ENCODE data around the gene PRR18.
A peak's percentile ranks its signal among the peaks of the same experiment; 100 is the strongest.

Gene PRR18

GRCh38 chr6:166318649-166319600, 10.7 kb upstream of the PRR18 start:
- TF ChIP-seq CTCF (IDR thresholded peaks at IDR 0.05; ENCODE audit: low read depth, low read length, missing control alignments): no peak
- no peak overlapping the region for H3K4me3 ChIP-seq (ENCODE audit: low read depth, low read length)
- DNase-seq (ENCODE audit: low read depth): no peak

- H3K4me3 ChIP-seq (ENCODE audit: low read depth, low read length): no peak overlapping the region
- no peak for TF ChIP-seq CTCF (IDR thresholded peaks at IDR 0.05; ENCODE audit: low read depth, low read length, missing control alignments)
- DNase-seq (ENCODE audit: low read depth): no peak
Measured at GRCh38 chr6:166318227-166318626, 10.0 kb upstream of the PRR18 start.

- TF ChIP-seq CTCF (IDR thresholded peaks at IDR 0.05; ENCODE audit: low read depth, low read length, missing control alignments): no peak
- DNase-seq (ENCODE audit: low read depth): no peak
- H3K4me3 ChIP-seq (ENCODE audit: low read depth, low read length): no peak overlapping the region
Measured at GRCh38 chr6:166317261-166318212, 9.3 kb upstream of the PRR18 start.

GRCh38 chr6:166315436-166315835, 7.2 kb upstream of the PRR18 start:
- no peak overlapping the region for H3K4me3 ChIP-seq (ENCODE audit: low read depth, low read length)
- no peak for DNase-seq (ENCODE audit: low read depth)
- no peak for TF ChIP-seq CTCF (IDR thresholded peaks at IDR 0.05; ENCODE audit: low read depth, low read length, missing control alignments)

- no peak for TF ChIP-seq CTCF (IDR thresholded peaks at IDR 0.05; ENCODE audit: low read depth, low read length, missing control alignments)
- no peak overlapping the region for H3K4me3 ChIP-seq (ENCODE audit: low read depth, low read length)
- DNase-seq (ENCODE audit: low read depth): no peak
Measured at GRCh38 chr6:166314454-166314853, 6.3 kb upstream of the PRR18 start.

- DNase-seq (ENCODE audit: low read depth): peak; percentile 44
- no peak overlapping the region for H3K4me3 ChIP-seq (ENCODE audit: low read depth, low read length)
- TF ChIP-seq CTCF (IDR thresholded peaks at IDR 0.05; ENCODE audit: low read depth, low read length, missing control alignments): peak; percentile 78
Measured at GRCh38 chr6:166313255-166314070, 5.3 kb upstream of the PRR18 start.
